GM23338 (cell line): ENCODE measurements around the gene PRPF31. TPM values are rescaled to one million over a fixed set of nuclear protein-coding genes. Genes with fewer than 3 reads are reported as not detected.

ENCODE experiments used
- ATAC-seq: fragments of 200-7000 bp; cut with Tn5 transposase; 3 replicates; pipeline ENCODE4 v1.9.1; 2020
- DNase-seq: peaks from one replicate; pipeline ENCODE4 v3.0.0-alpha.2; 2015; ENCODE audit warnings: low spot score
- H2AFZ ChIP-seq: fragments of 200-600 bp; sonication (generic); 2 replicates; pipeline ENCODE4 v1.8.0; 2016; ENCODE audit warnings: antibody characterized with exemption, mild to moderate bottlenecking, moderate library complexity
- H3F3A ChIP-seq: fragments of 200-600 bp; sonication (generic); replicated peaks from 2 replicates; pipeline ENCODE4 v1.8.0; 2017; ENCODE audit warnings: antibody characterized with exemption, mixed run types, low read depth
- H3K27ac ChIP-seq: fragments of 200-600 bp; sonication (generic); 2 replicates; pipeline ENCODE4 v1.6.1; 2016; ENCODE audit warnings: low read depth
- H3K27me3 ChIP-seq: fragments of 200-600 bp; sonication (generic); 2 replicates; pipeline ENCODE4 v1.8.0; 2016; ENCODE audit warnings: mild to moderate bottlenecking, mixed run types, moderate library complexity; ENCODE audit not compliant: insufficient read depth
- H3K36me3 ChIP-seq: fragments of 200-600 bp; sonication (generic); 2 replicates; pipeline ENCODE4 v1.8.0; 2016; ENCODE audit warnings: mild to moderate bottlenecking; ENCODE audit not compliant: insufficient read depth
- H3K4me1 ChIP-seq: fragments of 200-600 bp; sonication (generic); 2 replicates; pipeline ENCODE4 v1.8.0; 2016; ENCODE audit warnings: mild to moderate bottlenecking, moderate library complexity; ENCODE audit not compliant: insufficient read depth
- H3K4me2 ChIP-seq: fragments of 200-600 bp; sonication (generic); 2 replicates; pipeline ENCODE4 v1.7.1; 2017; ENCODE audit warnings: mixed run types
- H3K4me3 ChIP-seq: fragments of 200-600 bp; sonication (generic); 2 replicates; pipeline ENCODE4 v1.6.1; 2016; ENCODE audit warnings: mixed run types
- H3K79me2 ChIP-seq: fragments of 200-600 bp; sonication (generic); replicated peaks from 2 replicates; pipeline ENCODE4 v1.8.0; 2017; ENCODE audit warnings: mild to moderate bottlenecking; ENCODE audit not compliant: insufficient read depth
- H3K9me2 ChIP-seq: fragments of 200-600 bp; sonication (generic); 2 replicates; pipeline ENCODE4 v1.8.0; 2017; ENCODE audit not compliant: insufficient read depth
- H4K20me1 ChIP-seq: fragments of 200-600 bp; sonication (generic); replicated peaks from 2 replicates; pipeline ENCODE4 v1.8.0; 2017; ENCODE audit warnings: mild to moderate bottlenecking; ENCODE audit not compliant: insufficient read depth
- H3K27ac Mint-ChIP-seq: 2 replicates; pipeline ENCODE4 v1.8.0; 2020; ENCODE audit warnings: inconsistent platforms, mild to moderate bottlenecking, moderate library complexity, mixed read lengths
- H3K27me3 Mint-ChIP-seq: 3 replicates; pipeline ENCODE4 v1.8.0; 2022; ENCODE audit warnings: low read depth, mild to moderate bottlenecking, moderate library complexity, mixed read lengths, inconsistent platforms; ENCODE audit not compliant: insufficient read depth, poor library complexity
- H3K36me3 Mint-ChIP-seq: 3 replicates; pipeline ENCODE4 v1.8.0; 2021; ENCODE audit warnings: low read depth, mild to moderate bottlenecking, inconsistent platforms, moderate library complexity, mixed read lengths
- H3K4me1 Mint-ChIP-seq: 3 replicates; pipeline ENCODE4 v1.8.0; 2020; ENCODE audit warnings: mild to moderate bottlenecking, inconsistent platforms, mixed read lengths
- H3K4me3 Mint-ChIP-seq: 3 replicates; pipeline ENCODE4 v1.8.0; 2021; ENCODE audit warnings: moderate library complexity, mild to moderate bottlenecking, inconsistent platforms, mixed read lengths
- H3K9me3 Mint-ChIP-seq: 3 replicates; pipeline ENCODE4 v1.8.0; 2020; ENCODE audit warnings: moderate library complexity, mild to moderate bottlenecking, inconsistent platforms, mixed read lengths
- CREB1 ChIP-seq: fragments of 250-450 bp; sonication (Bioruptor Pico); IDR thresholded peaks from 2 replicates; pipeline ENCODE4 v1.5.0; 2020; ENCODE audit warnings: low read depth, mild to moderate bottlenecking, moderate library complexity
- EZH2phosphoT487 ChIP-seq: fragments of 200-600 bp; sonication (generic); IDR thresholded peaks from one replicate; pipeline ENCODE4 v1.8.1; 2018; ENCODE audit warnings: antibody characterized with exemption; ENCODE audit not compliant: unreplicated experiment
- JUNB ChIP-seq: IDR thresholded peaks from one replicate; pipeline ENCODE4 v1.6.1; 2016; ENCODE audit warnings: antibody characterized with exemption; ENCODE audit not compliant: unreplicated experiment
- STAT1 ChIP-seq: IDR thresholded peaks from one replicate; pipeline ENCODE4 v1.6.1; 2016; ENCODE audit warnings: antibody characterized with exemption; ENCODE audit not compliant: unreplicated experiment
- ZNF114 ChIP-seq: fragments of 250-450 bp; sonication (Bioruptor Pico); IDR thresholded peaks from 2 replicates; pipeline ENCODE4 v1.5.0; 2020; ENCODE audit warnings: mild to moderate bottlenecking, moderate library complexity
- polyA plus RNA-seq: library from polyadenylated mRNA; unstranded; fragments of >200 nt; fragmentation: Nextera tagmentation; extraction: Ambion mirVana; gene quantifications from 2 replicates; pipeline ENCODE4 v1.2.1, GENCODE V29; 2016
- total RNA-seq: library from RNA; depleted of rRNA; stranded (reverse); fragments of >200 nt; shearing (Covaris generic); gene quantifications from 2 replicates; pipeline ENCODE4 v1.2.3, GENCODE V29; 2014
- TF ChIP-seq, protein P1 (sequence below): fragments of 250-450 bp; sonication (Bioruptor Pico); IDR thresholded peaks from 2 replicates; pipeline ENCODE4 v1.5.0; 2020; ENCODE audit warnings: mild to moderate bottlenecking, moderate library complexity

PRPF31 gene
- total and polyA plus RNA-seq, 2 experiments from 2014 or later = 83.3 to 94.2 TPM

DNA sequence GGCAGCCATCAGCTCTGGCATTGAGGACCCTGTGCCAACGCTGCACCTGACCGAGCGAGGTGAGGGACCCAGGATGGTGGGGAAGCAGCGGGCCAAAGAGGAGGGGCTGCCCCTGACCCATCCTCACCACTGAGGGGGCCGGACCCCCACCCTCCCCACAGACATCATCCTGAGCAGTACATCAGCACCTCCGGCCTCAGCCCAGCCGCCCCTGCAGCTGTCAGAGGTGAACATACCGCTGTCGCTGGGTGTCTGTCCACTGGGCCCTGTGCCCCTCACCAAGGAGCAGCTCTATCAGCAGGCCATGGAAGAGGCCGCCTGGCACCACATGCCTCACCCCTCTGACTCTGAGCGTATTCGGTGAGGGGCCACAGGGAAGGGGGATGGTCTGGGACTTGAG, 36.7 kb downstream of the PRPF31 start:
- H3K36me3 ChIP-seq = peaks cover 27% of the 10 kb centered on the region
- Mint-ChIP-seq H3K4me1 (no peaks in the 10 kb centered on the region; the same call in 2 of the 3 replicates), H3K36me3 (peaks cover 78% of the 10 kb centered on the region), H3K9me3 (no peaks in the 10 kb centered on the region; the same call in 2 of the 3 replicates), H3K27ac (no peak overlapping the region), H3K4me3 (no peak overlapping the region), H3K27me3 (peaks cover 17% of the 10 kb centered on the region)
- H3K9me2 ChIP-seq = no peaks in the 10 kb centered on the region
- no peak overlapping the region for H2AFZ ChIP-seq
- no peak overlapping the region for H3K4me3 ChIP-seq
- no peak overlapping the region for H3K4me2 ChIP-seq
- peaks cover 21% of the 10 kb centered on the region for H3F3A ChIP-seq
- peaks cover 15% of the 10 kb centered on the region; the same call in 1 of the 2 replicates for H4K20me1 ChIP-seq
- no peak overlapping the region for H3K27ac ChIP-seq
- no peak for ATAC-seq
- H3K4me1 ChIP-seq = no peaks in the 10 kb centered on the region
- no peak for DNase-seq
- H3K27me3 ChIP-seq = no peaks in the 10 kb centered on the region
- H3K79me2 ChIP-seq = no peaks in the 10 kb centered on the region
- TF ChIP-seq ZNF114 (CRISPR knock-in tag) = no peak
- TF ChIP-seq, protein P1, sequence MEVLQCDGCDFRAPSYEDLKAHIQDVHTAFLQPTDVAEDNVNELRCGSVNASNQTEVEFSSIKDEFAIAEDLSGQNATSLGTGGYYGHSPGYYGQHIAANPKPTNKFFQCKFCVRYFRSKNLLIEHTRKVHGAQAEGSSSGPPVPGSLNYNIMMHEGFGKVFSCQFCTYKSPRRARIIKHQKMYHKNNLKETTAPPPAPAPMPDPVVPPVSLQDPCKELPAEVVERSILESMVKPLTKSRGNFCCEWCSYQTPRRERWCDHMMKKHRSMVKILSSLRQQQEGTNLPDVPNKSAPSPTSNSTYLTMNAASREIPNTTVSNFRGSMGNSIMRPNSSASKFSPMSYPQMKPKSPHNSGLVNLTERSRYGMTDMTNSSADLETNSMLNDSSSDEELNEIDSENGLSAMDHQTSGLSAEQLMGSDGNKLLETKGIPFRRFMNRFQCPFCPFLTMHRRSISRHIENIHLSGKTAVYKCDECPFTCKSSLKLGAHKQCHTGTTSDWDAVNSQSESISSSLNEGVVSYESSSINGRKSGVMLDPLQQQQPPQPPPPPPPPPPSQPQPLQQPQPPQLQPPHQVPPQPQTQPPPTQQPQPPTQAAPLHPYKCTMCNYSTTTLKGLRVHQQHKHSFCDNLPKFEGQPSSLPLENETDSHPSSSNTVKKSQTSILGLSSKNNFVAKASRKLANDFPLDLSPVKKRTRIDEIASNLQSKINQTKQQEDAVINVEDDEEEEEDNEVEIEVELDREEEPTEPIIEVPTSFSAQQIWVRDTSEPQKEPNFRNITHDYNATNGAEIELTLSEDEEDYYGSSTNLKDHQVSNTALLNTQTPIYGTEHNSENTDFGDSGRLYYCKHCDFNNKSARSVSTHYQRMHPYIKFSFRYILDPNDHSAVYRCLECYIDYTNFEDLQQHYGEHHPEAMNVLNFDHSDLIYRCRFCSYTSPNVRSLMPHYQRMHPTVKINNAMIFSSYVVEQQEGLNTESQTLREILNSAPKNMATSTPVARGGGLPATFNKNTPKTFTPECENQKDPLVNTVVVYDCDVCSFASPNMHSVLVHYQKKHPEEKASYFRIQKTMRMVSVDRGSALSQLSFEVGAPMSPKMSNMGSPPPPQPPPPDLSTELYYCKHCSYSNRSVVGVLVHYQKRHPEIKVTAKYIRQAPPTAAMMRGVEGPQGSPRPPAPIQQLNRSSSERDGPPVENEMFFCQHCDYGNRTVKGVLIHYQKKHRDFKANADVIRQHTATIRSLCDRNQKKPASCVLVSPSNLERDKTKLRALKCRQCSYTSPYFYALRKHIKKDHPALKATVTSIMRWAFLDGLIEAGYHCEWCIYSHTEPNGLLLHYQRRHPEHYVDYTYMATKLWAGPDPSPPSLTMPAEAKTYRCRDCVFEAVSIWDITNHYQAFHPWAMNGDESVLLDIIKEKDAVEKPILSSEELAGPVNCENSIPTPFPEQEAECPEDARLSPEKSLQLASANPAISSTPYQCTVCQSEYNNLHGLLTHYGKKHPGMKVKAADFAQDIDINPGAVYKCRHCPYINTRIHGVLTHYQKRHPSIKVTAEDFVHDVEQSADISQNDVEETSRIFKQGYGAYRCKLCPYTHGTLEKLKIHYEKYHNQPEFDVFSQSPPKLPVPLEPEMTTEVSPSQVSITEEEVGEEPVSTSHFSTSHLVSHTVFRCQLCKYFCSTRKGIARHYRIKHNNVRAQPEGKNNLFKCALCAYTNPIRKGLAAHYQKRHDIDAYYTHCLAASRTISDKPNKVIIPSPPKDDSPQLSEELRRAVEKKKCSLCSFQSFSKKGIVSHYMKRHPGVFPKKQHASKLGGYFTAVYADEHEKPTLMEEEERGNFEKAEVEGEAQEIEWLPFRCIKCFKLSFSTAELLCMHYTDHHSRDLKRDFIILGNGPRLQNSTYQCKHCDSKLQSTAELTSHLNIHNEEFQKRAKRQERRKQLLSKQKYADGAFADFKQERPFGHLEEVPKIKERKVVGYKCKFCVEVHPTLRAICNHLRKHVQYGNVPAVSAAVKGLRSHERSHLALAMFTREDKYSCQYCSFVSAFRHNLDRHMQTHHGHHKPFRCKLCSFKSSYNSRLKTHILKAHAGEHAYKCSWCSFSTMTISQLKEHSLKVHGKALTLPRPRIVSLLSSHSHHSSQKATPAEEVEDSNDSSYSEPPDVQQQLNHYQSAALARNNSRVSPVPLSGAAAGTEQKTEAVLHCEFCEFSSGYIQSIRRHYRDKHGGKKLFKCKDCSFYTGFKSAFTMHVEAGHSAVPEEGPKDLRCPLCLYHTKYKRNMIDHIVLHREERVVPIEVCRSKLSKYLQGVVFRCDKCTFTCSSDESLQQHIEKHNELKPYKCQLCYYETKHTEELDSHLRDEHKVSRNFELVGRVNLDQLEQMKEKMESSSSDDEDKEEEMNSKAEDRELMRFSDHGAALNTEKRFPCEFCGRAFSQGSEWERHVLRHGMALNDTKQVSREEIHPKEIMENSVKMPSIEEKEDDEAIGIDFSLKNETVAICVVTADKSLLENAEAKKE (CRISPR knock-in tag) = no peak
- TF ChIP-seq CREB1 (CRISPR knock-in tag) = no peak
- no peak for TF ChIP-seq JUNB
- TF ChIP-seq STAT1 = no peak
- no peak for TF ChIP-seq EZH2phosphoT487
